HepG2 (cell line): ENCODE data around the gene PEX11B. TPM values are rescaled to one million over a fixed set of nuclear protein-coding genes. Genes with fewer than 3 reads are reported as not detected.

ENCODE experiments used
- AFF4 ChIP-seq: sonication (generic); formaldehyde crosslinking; IDR thresholded peaks from 2 replicates; pipeline ENCODE4 v1.4.0; 2020; ENCODE audit warnings: missing genetic modification reagents
- HBP1 ChIP-seq: IDR thresholded peaks from 2 replicates; pipeline ENCODE4 v1.6.1; 2016; ENCODE audit warnings: low read depth, control low read depth
- HNRNPL ChIP-seq: fragments of 200-400 bp; formaldehyde crosslinking; IDR thresholded peaks from 2 replicates; pipeline ENCODE4 v1.6.1; 2017; ENCODE audit warnings: mild to moderate bottlenecking, low read depth, low read length
- MAFG ChIP-seq: sonication (generic); formaldehyde crosslinking; IDR thresholded peaks from 2 replicates; pipeline ENCODE4 v1.5.1; 2020; ENCODE audit warnings: mild to moderate bottlenecking, missing genetic modification reagents
- RARA ChIP-seq: IDR thresholded peaks from 2 replicates; pipeline ENCODE4 v1.6.1; 2016; ENCODE audit warnings: missing genetic modification reagents, missing compliant biosample characterization
- SP2 ChIP-seq: sonication (generic); formaldehyde crosslinking; IDR thresholded peaks from 2 replicates; pipeline ENCODE4 v1.5.1; 2020; ENCODE audit warnings: mild to moderate bottlenecking, missing genetic modification reagents
- SPEN ChIP-seq: sonication (generic); formaldehyde crosslinking; IDR thresholded peaks from 2 replicates; pipeline ENCODE4 v1.5.1; 2020; ENCODE audit warnings: low read depth, mild to moderate bottlenecking, missing genetic modification reagents
- SRF ChIP-seq: IDR thresholded peaks from 2 replicates; pipeline ENCODE4 v1.6.1; 2011; ENCODE audit warnings: mild to moderate bottlenecking, low read depth, low read length, moderate library complexity
- ZBTB3 ChIP-seq: sonication (generic); formaldehyde crosslinking; IDR thresholded peaks from 2 replicates; pipeline ENCODE4 v1.4.0; 2020; ENCODE audit warnings: low read depth, mild to moderate bottlenecking, moderate library complexity, missing genetic modification reagents, borderline replicate concordance
- ZBTB7B ChIP-seq: sonication (generic); formaldehyde crosslinking; IDR thresholded peaks from 2 replicates; pipeline ENCODE4 v1.4.0; 2020; ENCODE audit warnings: missing genetic modification reagents
- ZGPAT ChIP-seq: IDR thresholded peaks from 2 replicates; pipeline ENCODE4 v1.6.1; 2016; ENCODE audit warnings: mild to moderate bottlenecking
- ZNF101 ChIP-seq: sonication (generic); formaldehyde crosslinking; IDR thresholded peaks from 2 replicates; pipeline ENCODE4 v1.4.0; 2020; ENCODE audit warnings: mild to moderate bottlenecking, low read depth, missing genetic modification reagents, borderline replicate concordance
- ZNF234 ChIP-seq: sonication (generic); formaldehyde crosslinking; conservative IDR thresholded peaks from 2 replicates; pipeline ENCODE4 v1.5.1; 2020; ENCODE audit warnings: mild to moderate bottlenecking, missing genetic modification reagents
- ZNF441 ChIP-seq: sonication (generic); formaldehyde crosslinking; IDR thresholded peaks from 2 replicates; pipeline ENCODE4 v1.7.0; 2021; ENCODE audit warnings: missing genetic modification reagents, borderline replicate concordance
- polyA plus RNA-seq, 8 experiments: library from polyadenylated mRNA; depleted of rRNA in 3 of 8; stranded (reverse) in 7 of 8; unstranded in 1 of 8; fragments of >200 nt; fragmentation: Illumina TruSeq in 4 of 8; extraction: Trizol in 4 of 8; gene quantifications; 2 replicates each; pipeline versions ENCODE4 v1.2.1 to v1.2.3, GENCODE V29; 2011 to 2016; ENCODE audit warnings: low read depth in 4 of 8, missing spikeins in 1 of 8, mixed read lengths in 1 of 8; ENCODE audit not compliant: insufficient read depth in 1 of 8
- total RNA-seq, 5 experiments: library from RNA; depleted of rRNA; stranded (reverse); fragments of >200 nt; fragmentation: Illumina TruSeq; extraction: Trizol; gene quantifications; 2 replicates each; pipeline ENCODE4 v1.2.3, GENCODE V29; 2016; ENCODE audit warnings: low read depth in 1 of 5
- TF ChIP-seq, protein P1 (sequence below): sonication (generic); formaldehyde crosslinking; IDR thresholded peaks from 2 replicates; pipeline ENCODE4 v1.5.0; 2020; ENCODE audit warnings: mild to moderate bottlenecking, missing genetic modification reagents
- TF ChIP-seq, protein P2 (sequence below): sonication (generic); formaldehyde crosslinking; IDR thresholded peaks from 2 replicates; pipeline ENCODE4 v1.4.0; 2020; ENCODE audit warnings: mild to moderate bottlenecking, missing genetic modification reagents
- TF ChIP-seq, protein P3 (sequence below): sonication (generic); formaldehyde crosslinking; IDR thresholded peaks from 2 replicates; pipeline ENCODE4 v1.8.0; 2022; ENCODE audit warnings: mild to moderate bottlenecking, missing genetic modification reagents, moderate library complexity

Gene PEX11B
- total and polyA plus RNA-seq, 2 of the 13 experiments (the other 11 are each of a cell fraction or from before 2014, with no cell fraction given), result 21.6 to 48.4 TPM

DNA sequence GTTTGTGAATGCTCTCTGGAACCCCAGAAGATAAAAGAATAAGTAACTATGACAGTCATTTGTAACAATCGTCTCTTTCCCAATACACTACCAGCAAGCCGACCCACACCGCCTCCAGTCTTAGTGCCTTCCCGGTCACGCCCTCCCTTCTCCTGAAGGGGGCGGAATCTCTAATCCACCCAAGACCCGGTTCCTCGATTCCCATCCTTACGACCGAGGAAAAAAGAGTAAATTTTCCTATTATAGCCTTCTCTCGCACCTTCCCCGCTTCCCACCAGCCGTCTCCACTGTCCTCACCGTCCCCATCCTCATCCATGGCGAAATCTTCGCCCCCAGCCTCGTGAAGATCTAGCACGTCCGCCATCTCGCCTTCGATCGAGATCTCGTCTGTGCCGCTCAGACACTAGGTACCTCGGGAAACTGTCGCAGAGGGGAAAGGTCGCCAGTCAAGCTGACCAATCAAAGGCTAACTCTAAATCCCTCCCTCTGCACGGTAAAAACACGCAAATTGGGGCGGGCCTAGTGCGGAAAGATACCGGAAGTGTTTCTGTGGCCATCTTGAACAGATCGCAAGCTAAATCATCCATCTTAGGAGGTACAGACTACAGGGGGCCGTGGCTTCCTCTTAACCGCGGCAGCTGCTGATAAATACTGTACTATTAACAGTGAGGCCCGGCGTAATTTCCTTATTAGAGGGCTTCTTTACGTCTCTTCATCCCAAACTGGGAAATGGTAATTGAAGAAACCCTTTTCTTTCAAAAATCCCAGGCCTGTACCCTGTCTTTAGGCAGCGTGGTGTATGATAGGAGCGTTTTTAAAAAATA lies 8.8 kb upstream of the PEX11B start, which contains the start of gene RBM8A (continued):
- no peak for TF ChIP-seq AFF4
- TF ChIP-seq, protein P1, sequence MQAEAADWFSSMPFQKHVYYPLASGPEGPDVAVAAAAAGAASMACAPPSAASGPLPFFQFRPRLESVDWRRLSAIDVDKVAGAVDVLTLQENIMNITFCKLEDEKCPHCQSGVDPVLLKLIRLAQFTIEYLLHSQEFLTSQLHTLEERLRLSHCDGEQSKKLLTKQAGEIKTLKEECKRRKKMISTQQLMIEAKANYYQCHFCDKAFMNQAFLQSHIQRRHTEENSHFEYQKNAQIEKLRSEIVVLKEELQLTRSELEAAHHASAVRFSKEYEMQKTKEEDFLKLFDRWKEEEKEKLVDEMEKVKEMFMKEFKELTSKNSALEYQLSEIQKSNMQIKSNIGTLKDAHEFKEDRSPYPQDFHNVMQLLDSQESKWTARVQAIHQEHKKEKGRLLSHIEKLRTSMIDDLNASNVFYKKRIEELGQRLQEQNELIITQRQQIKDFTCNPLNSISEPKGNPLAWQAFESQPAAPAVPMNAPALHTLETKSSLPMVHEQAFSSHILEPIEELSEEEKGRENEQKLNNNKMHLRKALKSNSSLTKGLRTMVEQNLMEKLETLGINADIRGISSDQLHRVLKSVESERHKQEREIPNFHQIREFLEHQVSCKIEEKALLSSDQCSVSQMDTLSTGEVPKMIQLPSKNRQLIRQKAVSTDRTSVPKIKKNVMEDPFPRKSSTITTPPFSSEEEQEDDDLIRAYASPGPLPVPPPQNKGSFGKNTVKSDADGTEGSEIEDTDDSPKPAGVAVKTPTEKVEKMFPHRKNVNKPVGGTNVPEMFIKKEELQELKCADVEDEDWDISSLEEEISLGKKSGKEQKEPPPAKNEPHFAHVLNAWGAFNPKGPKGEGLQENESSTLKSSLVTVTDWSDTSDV (CRISPR knock-in tag), result no peak
- 0 out of 2 replicates have a peak, but pooled peaks have one; percentile 37 for TF ChIP-seq ZNF101 (CRISPR knock-in tag)
- peak; percentile 73; the same call in 1 of the 2 replicates for TF ChIP-seq ZNF441 (CRISPR knock-in tag)
- no peak for TF ChIP-seq RARA (CRISPR knock-in tag)
- TF ChIP-seq, protein P2, sequence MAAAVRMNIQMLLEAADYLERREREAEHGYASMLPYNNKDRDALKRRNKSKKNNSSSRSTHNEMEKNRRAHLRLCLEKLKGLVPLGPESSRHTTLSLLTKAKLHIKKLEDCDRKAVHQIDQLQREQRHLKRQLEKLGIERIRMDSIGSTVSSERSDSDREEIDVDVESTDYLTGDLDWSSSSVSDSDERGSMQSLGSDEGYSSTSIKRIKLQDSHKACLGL, result 0 out of 2 replicates have a peak, but pooled peaks have one; percentile 41
- no peak for TF ChIP-seq ZBTB3
- no peak for TF ChIP-seq HNRNPL
- TF ChIP-seq SRF, result 0 out of 2 replicates have a peak, but pooled peaks have one; percentile 26
- TF ChIP-seq SP2 (CRISPR knock-in tag), result peak; percentile 84
- TF ChIP-seq, protein P3, sequence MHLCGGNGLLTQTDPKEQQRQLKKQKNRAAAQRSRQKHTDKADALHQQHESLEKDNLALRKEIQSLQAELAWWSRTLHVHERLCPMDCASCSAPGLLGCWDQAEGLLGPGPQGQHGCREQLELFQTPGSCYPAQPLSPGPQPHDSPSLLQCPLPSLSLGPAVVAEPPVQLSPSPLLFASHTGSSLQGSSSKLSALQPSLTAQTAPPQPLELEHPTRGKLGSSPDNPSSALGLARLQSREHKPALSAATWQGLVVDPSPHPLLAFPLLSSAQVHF (CRISPR knock-in tag), result no peak
- TF ChIP-seq ZGPAT, result peak; percentile 51; the same call in 1 of the 2 replicates
- TF ChIP-seq SPEN (CRISPR knock-in tag), result peak; percentile 93
- no peak for TF ChIP-seq ZBTB7B (CRISPR knock-in tag)
- TF ChIP-seq MAFG, result no peak
- TF ChIP-seq HBP1 (CRISPR knock-in tag), result peak; percentile 49; the same call in 1 of the 2 replicates
- TF ChIP-seq ZNF234 (CRISPR knock-in tag), result no peak
